SK-N-DZ (cell line): ENCODE data around the gene FAM107A.

Experiments
- DNase-seq: peaks from one replicate; pipeline ENCODE4 v3.0.0-alpha.2; 2015; ENCODE audit warnings: low spot score

FAM107A gene

GRCh38 chr3:58519668-58520402 is 57.4 kb downstream of the FAM107A start:
- no peak for DNase-seq

GRCh38 chr3:58518291-58518789 is 58.9 kb downstream of the FAM107A start:
- DNase-seq = no peak

GRCh38 chr3:58514405-58514804 is 62.8 kb downstream of the FAM107A start:
- DNase-seq = no peak
